GM18505 (cell line): ENCODE data around the gene SLC24A1.

ENCODE experiments used
- ATAC-seq: cut with Tn5 transposase; IDR thresholded peaks from one replicate; pipeline ENCODE4 v1.9.1; 2021; ENCODE audit not compliant: unreplicated experiment
- POLR2A ChIP-seq: IDR thresholded peaks from 4 replicates; pipeline ENCODE4 v1.6.1; 2011; ENCODE audit warnings: borderline replicate concordance; ENCODE audit not compliant: insufficient read depth, insufficient read length; ENCODE audit errors: extremely low read depth

The SLC24A1 gene

GRCh38 chr15:65688462-65688861 lies 66.7 kb downstream of the SLC24A1 start:
- no peak for ATAC-seq
- TF ChIP-seq POLR2A, result peak; percentile 20

- no peak for TF ChIP-seq POLR2A
- ATAC-seq, result no peak
These were observed 68.4 kb downstream of the SLC24A1 start for GRCh38 chr15:65690173-65690572.

DNA sequence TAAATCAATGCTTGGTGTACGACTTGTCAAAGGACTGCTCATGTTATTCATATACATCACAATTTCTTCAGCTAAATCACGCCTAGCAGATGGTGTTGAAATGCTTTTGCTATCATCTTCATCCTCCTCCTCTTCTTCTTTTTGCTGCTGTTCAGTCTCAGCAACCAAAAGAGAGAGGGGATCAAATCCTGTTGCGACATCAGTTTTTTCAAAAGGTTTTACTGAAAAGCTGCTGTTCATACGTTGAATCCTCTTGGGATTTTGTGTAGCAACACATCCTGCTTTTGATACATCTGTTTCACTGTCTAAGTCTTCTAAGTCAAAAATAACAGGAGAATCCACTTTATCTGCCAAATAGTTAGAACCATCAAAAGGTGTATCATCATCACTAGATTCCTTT lies 69.0 kb downstream of the SLC24A1 start:
- ATAC-seq, result no peak

DNA sequence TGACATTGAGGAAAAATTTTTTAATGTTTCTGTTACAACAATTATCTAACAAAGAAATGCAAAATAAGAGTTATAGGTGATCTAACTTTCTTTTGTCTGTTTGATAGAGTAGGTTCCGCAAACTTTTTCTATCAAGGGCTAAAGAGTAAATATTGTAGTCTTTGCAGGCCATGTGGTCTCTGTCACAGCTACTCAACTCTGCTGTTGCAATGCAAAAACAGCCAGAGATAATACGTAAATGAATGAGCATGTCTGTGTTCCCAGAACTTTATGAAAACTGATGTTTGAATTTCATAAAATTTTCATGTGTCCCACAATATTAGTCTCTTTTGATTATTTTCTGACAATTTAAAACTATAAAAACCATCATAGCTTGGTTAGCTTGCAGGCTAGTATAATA lies 73.3 kb downstream of the SLC24A1 start:
- no peak for TF ChIP-seq POLR2A
- no peak for ATAC-seq

More for the DNA sequence above, 69.0 kb downstream of the SLC24A1 start:
- no peak for TF ChIP-seq POLR2A
